Measurements from ENCODE around the gene ATAT1. TPM values are rescaled to one million over a fixed set of nuclear protein-coding genes. Genes with fewer than 3 reads are reported as not detected.
A peak's percentile ranks its signal among the peaks of the same experiment; 100 is the strongest.

The ATAT1 gene
- polyA plus RNA-seq, 1 of the 3 experiments (the other 2 are of a cell fraction) = 36.2 TPM

DNA sequence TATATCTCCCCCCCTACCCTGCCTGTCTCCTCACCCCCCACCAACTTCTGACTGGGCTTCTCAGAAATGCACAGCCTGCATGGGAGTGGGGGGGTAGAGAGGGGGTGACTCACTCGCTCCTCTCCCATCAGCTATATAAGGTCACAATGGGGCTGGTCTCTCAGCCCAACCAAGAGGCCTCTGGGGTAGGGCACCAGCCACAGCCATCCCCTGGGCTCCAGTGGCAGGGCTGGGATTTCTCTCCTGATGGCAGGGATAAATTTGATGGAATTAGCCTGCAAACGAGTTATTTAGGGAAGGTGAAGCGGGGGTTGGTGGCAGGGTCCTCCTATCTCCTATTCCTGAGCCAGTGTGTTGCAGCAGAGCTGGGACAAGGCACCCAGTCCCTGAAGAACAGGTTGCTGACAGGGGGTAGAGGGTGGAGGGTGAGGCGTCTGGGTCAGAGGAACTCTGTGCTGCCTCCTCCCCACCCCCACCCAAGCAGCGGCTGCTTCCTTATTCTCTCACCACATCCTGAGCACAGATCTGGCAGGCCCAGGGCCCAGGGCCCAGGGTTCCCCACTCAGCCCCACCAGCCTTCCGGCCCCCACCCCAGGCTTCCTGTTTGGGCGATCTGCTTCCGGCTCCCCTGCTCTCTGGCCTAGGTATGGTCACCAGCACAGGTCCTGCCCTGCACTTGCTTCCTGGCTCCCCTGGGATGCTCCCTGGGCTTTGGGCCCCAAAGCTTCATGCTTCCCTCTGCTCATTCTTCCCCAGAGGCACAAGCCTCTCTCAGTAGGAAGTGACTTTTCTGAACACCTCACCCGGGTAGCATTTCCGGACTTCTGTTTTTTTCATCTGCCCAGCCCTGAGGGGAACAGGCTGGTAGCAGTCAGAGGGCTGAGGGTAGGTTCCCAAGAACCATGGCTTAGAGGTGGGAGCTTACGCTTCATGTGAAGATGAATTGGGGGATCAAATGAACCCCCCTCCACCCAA lies 55.8 kb downstream of the ATAT1 start (continued):
- TF ChIP-seq, protein P1, sequence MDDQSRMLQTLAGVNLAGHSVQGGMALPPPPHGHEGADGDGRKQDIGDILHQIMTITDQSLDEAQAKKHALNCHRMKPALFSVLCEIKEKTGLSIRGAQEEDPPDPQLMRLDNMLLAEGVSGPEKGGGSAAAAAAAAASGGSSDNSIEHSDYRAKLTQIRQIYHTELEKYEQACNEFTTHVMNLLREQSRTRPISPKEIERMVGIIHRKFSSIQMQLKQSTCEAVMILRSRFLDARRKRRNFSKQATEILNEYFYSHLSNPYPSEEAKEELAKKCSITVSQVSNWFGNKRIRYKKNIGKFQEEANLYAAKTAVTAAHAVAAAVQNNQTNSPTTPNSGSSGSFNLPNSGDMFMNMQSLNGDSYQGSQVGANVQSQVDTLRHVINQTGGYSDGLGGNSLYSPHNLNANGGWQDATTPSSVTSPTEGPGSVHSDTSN (IDR thresholded peaks at IDR 0.05) = 0 out of 2 replicates have a peak, but pooled peaks have one; percentile 27
- TF ChIP-seq RFX5 (IDR thresholded peaks at IDR 0.05; ENCODE audit: low read length) (no peak), JUND (IDR thresholded peaks at IDR 0.05) (peak; percentile 92), TCF12 (IDR thresholded peaks at IDR 0.05) (peak; percentile 50; the same call in 1 of the 2 replicates), GABPA (IDR thresholded peaks at IDR 0.05; ENCODE audit: low read depth) (peak; percentile 79), FOSL2 (IDR thresholded peaks at IDR 0.05; ENCODE audit: borderline replicate concordance, low read depth) (peak; percentile 97)
- TF ChIP-seq, protein P2, sequence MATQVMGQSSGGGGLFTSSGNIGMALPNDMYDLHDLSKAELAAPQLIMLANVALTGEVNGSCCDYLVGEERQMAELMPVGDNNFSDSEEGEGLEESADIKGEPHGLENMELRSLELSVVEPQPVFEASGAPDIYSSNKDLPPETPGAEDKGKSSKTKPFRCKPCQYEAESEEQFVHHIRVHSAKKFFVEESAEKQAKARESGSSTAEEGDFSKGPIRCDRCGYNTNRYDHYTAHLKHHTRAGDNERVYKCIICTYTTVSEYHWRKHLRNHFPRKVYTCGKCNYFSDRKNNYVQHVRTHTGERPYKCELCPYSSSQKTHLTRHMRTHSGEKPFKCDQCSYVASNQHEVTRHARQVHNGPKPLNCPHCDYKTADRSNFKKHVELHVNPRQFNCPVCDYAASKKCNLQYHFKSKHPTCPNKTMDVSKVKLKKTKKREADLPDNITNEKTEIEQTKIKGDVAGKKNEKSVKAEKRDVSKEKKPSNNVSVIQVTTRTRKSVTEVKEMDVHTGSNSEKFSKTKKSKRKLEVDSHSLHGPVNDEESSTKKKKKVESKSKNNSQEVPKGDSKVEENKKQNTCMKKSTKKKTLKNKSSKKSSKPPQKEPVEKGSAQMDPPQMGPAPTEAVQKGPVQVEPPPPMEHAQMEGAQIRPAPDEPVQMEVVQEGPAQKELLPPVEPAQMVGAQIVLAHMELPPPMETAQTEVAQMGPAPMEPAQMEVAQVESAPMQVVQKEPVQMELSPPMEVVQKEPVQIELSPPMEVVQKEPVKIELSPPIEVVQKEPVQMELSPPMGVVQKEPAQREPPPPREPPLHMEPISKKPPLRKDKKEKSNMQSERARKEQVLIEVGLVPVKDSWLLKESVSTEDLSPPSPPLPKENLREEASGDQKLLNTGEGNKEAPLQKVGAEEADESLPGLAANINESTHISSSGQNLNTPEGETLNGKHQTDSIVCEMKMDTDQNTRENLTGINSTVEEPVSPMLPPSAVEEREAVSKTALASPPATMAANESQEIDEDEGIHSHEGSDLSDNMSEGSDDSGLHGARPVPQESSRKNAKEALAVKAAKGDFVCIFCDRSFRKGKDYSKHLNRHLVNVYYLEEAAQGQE (IDR thresholded peaks at IDR 0.05; ENCODE audit: low read depth, low read length) = no peak
- TF ChIP-seq, protein P3, sequence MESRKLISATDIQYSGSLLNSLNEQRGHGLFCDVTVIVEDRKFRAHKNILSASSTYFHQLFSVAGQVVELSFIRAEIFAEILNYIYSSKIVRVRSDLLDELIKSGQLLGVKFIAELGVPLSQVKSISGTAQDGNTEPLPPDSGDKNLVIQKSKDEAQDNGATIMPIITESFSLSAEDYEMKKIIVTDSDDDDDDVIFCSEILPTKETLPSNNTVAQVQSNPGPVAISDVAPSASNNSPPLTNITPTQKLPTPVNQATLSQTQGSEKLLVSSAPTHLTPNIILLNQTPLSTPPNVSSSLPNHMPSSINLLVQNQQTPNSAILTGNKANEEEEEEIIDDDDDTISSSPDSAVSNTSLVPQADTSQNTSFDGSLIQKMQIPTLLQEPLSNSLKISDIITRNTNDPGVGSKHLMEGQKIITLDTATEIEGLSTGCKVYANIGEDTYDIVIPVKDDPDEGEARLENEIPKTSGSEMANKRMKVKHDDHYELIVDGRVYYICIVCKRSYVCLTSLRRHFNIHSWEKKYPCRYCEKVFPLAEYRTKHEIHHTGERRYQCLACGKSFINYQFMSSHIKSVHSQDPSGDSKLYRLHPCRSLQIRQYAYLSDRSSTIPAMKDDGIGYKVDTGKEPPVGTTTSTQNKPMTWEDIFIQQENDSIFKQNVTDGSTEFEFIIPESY (IDR thresholded peaks at IDR 0.05; ENCODE audit: borderline replicate concordance, low read depth) = 0 out of 2 replicates have a peak, but pooled peaks have one; percentile 11

DNA sequence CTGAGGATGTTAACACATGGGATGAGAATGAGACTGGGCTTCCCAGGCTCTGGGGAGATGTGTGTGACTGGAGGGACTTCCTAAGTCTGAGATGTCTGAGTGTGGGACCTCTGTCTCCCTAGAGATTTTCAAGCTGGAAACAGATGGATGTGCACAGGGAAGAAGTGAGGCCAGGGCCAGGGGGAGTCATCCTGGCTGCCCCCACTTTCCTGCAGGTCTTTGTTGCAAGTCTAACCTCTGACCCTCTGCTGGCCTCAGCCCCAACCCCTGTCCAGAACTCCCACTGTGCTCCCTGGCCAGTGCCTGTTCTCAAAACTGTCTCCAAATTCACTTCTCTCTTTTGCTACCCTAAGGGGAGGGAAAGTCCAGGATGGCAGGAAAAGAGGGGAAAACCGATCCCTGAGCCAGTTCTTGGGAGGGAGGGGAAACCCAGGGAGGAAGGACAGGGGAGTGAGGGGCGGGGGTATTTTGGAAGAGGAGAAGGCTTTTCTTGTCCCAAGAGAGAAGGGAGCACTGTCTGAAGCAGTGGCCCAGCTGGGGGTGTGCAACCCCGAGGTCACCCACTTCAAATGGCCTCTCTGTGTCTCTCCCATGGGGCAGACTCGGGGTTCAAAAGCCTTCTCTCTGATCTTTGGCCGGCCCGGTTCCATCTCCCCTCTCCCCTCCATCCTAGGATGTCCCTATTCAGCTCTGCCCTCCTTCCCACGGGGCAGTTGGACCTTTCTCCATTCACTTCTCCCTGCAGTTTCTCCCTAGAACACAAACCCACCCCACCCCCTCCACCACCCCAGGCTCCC lies 56.7 kb downstream of the ATAT1 start:
- H3F3A ChIP-seq (replicated peaks; ENCODE audit: insufficient read depth) = peaks cover 30% of the 10 kb centered on the region
- H3K27ac ChIP-seq (ENCODE audit: low read depth in 2 of 2, low read length in 1 of 2) = peak overlapping the region; percentile 93 to 97
- ChIA-PET CTCF (interaction anchor here (1.2 to 29.8 kb wide), 2 partner anchors 11 to 39 kb away, joined by 4 to 838 read pairs; partner anchors contain the start of genes DHX16, FLOT1, MDC1 and TUBB), POLR2A (interaction anchor here (0.6 to 1.4 kb wide), 4 partner anchors 34 to 218 kb away, joined by 4 read pairs; partner anchors contain the start of gene MDC1)
- DNase-seq = no peak
- H3K9ac ChIP-seq = peak overlapping the region; percentile 97
- H3K4me2 ChIP-seq = peak overlapping the region; percentile 98
- H3K79me2 ChIP-seq (ENCODE audit: insufficient read depth) = peaks cover 100% of the 10 kb centered on the region
- no peak overlapping the region for H2AFZ ChIP-seq (ENCODE audit: low read depth)
- peak overlapping the region; percentile 74 to 77 for H3K4me3 ChIP-seq (ENCODE audit: low read depth in 2 of 2, low read length in 1 of 2)
- H4K20me1 ChIP-seq (ENCODE audit: insufficient read depth) = peaks cover 33% of the 10 kb centered on the region
- no peaks in the 10 kb centered on the region for H3K9me2 ChIP-seq
- H3K9me3 ChIP-seq = no peaks in the 10 kb centered on the region
- H3K4me1 ChIP-seq (ENCODE audit: control insufficient read depth in 1 of 2, insufficient read depth in 2 of 2, low read depth in 1 of 2, low read length in 1 of 2) = peaks cover 17 to 64% of the 10 kb centered on the region in 2 experiments; a peak in 3 of 4 replicates
- H3K27me3 ChIP-seq (ENCODE audit: insufficient read depth) = no peaks in the 10 kb centered on the region
- TF ChIP-seq FOSL2 (IDR thresholded peaks at IDR 0.05; ENCODE audit: borderline replicate concordance, low read depth) (no peak), SIN3A (IDR thresholded peaks at IDR 0.05; ENCODE audit: borderline replicate concordance, low read depth, low read length) (no peak), TEAD4 (IDR thresholded peaks at IDR 0.05; ENCODE audit: borderline replicate concordance, insufficient read depth) (no peak), YY1 (IDR thresholded peaks at IDR 0.05; ENCODE audit: low read depth) (no peak), SMC3 (IDR thresholded peaks at IDR 0.05; ENCODE audit: low read depth, low read length) (no peak), NFIC (IDR thresholded peaks at IDR 0.05; ENCODE audit: borderline replicate concordance) (no peak)
- TF ChIP-seq, protein P4, sequence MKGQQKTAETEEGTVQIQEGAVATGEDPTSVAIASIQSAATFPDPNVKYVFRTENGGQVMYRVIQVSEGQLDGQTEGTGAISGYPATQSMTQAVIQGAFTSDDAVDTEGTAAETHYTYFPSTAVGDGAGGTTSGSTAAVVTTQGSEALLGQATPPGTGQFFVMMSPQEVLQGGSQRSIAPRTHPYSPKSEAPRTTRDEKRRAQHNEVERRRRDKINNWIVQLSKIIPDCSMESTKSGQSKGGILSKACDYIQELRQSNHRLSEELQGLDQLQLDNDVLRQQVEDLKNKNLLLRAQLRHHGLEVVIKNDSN (IDR thresholded peaks at IDR 0.05; ENCODE audit: borderline replicate concordance, low read depth) = no peak
- H3K36me3 ChIP-seq (replicated peaks in 1 of 2; ENCODE audit: control insufficient read depth in 1 of 2, insufficient read depth in 2 of 2, low read length in 1 of 2) = peaks cover 7 to 29% of the 10 kb centered on the region in 2 experiments
- WGBS (ENCODE audit: low lambda C conversion rate) = 8% methylated on average over 7 of the region's 7 CpGs

Measured in SK-N-SH (cell line).